ENCODE measurements around the gene NEXN. TPM values are rescaled to one million over a fixed set of nuclear protein-coding genes. Genes with fewer than 3 reads are reported as not detected.

Gene NEXN
- total RNA-seq, 2 donors from 2014 or later, result 1.0 to 10.9 TPM

DNA sequence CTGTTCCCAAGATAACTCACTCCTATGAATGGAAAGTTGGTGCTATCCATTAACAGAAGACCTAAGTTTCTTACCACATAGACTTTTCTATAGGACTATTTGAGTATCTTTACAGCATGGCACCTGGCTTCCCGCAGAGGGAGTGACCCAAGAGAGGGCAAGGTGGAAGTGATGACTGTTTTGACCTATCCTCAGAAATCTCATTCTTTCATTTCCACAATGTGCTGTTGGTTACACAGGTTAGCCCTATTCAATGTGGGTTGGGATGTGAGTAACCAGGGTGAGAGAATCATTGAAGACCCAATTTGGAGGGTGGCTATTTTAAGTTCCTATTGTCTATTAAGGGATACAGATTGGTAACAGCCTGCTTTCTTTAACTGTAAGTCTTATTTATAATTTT, 38.3 kb upstream of the NEXN start:
- Histone ChIP-seq H3K4me1 (no peaks in the 10 kb centered on the region), H3K4me3 (no peak overlapping the region), H3K36me3 (no peaks in the 10 kb centered on the region), H3K9ac (ENCODE audit: low read depth in 2 of 2, low read length in 2 of 2) (no peak overlapping the region), H3K27me3 (no peaks in the 10 kb centered on the region), H3K27ac (no peak overlapping the region), H3K9me3 (no peaks in the 10 kb centered on the region)
- intact Hi-C loops (cut with DNase I), result no loop called here
- no peak for DNase-seq
- TF ChIP-seq, protein P1, sequence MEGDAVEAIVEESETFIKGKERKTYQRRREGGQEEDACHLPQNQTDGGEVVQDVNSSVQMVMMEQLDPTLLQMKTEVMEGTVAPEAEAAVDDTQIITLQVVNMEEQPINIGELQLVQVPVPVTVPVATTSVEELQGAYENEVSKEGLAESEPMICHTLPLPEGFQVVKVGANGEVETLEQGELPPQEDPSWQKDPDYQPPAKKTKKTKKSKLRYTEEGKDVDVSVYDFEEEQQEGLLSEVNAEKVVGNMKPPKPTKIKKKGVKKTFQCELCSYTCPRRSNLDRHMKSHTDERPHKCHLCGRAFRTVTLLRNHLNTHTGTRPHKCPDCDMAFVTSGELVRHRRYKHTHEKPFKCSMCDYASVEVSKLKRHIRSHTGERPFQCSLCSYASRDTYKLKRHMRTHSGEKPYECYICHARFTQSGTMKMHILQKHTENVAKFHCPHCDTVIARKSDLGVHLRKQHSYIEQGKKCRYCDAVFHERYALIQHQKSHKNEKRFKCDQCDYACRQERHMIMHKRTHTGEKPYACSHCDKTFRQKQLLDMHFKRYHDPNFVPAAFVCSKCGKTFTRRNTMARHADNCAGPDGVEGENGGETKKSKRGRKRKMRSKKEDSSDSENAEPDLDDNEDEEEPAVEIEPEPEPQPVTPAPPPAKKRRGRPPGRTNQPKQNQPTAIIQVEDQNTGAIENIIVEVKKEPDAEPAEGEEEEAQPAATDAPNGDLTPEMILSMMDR (IDR thresholded peaks at IDR 0.05), result no peak

GRCh38 chr1:77857552-77857951, 30.9 kb upstream of the NEXN start:
- DNase-seq, result no peak
- Histone ChIP-seq H3K4me1 (no peaks in the 10 kb centered on the region), H3K9me3 (no peaks in the 10 kb centered on the region)

GRCh38 chr1:77858725-77859124, 29.7 kb upstream of the NEXN start:
- H3K9me3 ChIP-seq, result no peaks in the 10 kb centered on the region
- no peak overlapping the region for H3K4me3 ChIP-seq
- H3K27ac ChIP-seq, result no peak overlapping the region
- H3K4me1 ChIP-seq, result no peaks in the 10 kb centered on the region
- no peak overlapping the region for H3K9ac ChIP-seq (ENCODE audit: low read depth in 2 of 2, low read length in 2 of 2)
- intact Hi-C loops (cut with DNase I), result no loop called here
- DNase-seq, result no peak
- TF ChIP-seq, protein P1 (IDR thresholded peaks at IDR 0.05), result no peak
- H3K36me3 ChIP-seq, result no peaks in the 10 kb centered on the region
- H3K27me3 ChIP-seq, result no peaks in the 10 kb centered on the region

More at GRCh38 chr1:77857552-77857951, 30.9 kb upstream of the NEXN start:
- H3K27ac ChIP-seq, result no peak overlapping the region
- no peak overlapping the region for H3K4me3 ChIP-seq
- no peaks in the 10 kb centered on the region for H3K27me3 ChIP-seq
- intact Hi-C loops (cut with DNase I), result no loop called here
- TF ChIP-seq, protein P1 (IDR thresholded peaks at IDR 0.05), result no peak
- H3K9ac ChIP-seq (ENCODE audit: low read depth in 2 of 2, low read length in 2 of 2), result no peak overlapping the region
- H3K36me3 ChIP-seq, result no peaks in the 10 kb centered on the region

GRCh38 chr1:77859248-77859647, 29.2 kb upstream of the NEXN start:
- no peak overlapping the region for H3K4me3 ChIP-seq
- no peaks in the 10 kb centered on the region for H3K4me1 ChIP-seq
- no peaks in the 10 kb centered on the region for H3K9me3 ChIP-seq
- H3K27ac ChIP-seq, result no peak overlapping the region
- DNase-seq, result no peak
- no peaks in the 10 kb centered on the region for H3K36me3 ChIP-seq
- H3K9ac ChIP-seq (ENCODE audit: low read depth in 2 of 2, low read length in 2 of 2), result no peak overlapping the region
- intact Hi-C loops (cut with DNase I), result no loop called here
- TF ChIP-seq, protein P1 (IDR thresholded peaks at IDR 0.05), result no peak
- no peaks in the 10 kb centered on the region for H3K27me3 ChIP-seq

DNA sequence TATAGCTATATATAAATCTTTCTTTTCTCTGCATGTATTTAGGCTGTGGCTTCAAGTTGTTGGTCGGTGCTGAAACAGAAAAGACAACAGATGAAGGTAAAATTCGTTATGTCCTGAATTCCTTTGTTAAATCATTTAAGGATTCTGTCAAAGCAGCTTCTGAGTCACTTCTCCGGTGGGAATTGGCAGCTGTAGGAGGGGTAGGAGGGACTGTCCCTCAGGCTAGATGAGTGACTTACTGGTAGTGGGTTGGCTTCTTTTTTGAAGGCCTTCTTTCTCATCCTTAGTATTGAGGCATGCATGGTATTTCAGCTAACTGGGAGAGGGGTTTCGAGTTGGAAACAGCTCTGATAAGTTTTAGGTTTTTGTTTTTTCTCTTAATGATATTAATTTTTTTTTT, 22.1 kb upstream of the NEXN start:
- no peak overlapping the region for H3K4me3 ChIP-seq
- TF ChIP-seq, protein P1 (IDR thresholded peaks at IDR 0.05), result no peak
- no peaks in the 10 kb centered on the region for H3K9me3 ChIP-seq
- no peaks in the 10 kb centered on the region for H3K27me3 ChIP-seq
- H3K4me1 ChIP-seq, result no peaks in the 10 kb centered on the region
- intact Hi-C loops (cut with DNase I), result no loop called here
- no peak overlapping the region for H3K9ac ChIP-seq (ENCODE audit: low read depth in 2 of 2, low read length in 2 of 2)
- H3K36me3 ChIP-seq, result no peaks in the 10 kb centered on the region
- no peak overlapping the region for H3K27ac ChIP-seq
- DNase-seq, result no peak

GRCh38 chr1:77872645-77873044, 15.8 kb upstream of the NEXN start:
- H3K36me3 ChIP-seq, result no peaks in the 10 kb centered on the region
- DNase-seq, result no peak
- no peaks in the 10 kb centered on the region for H3K9me3 ChIP-seq
- no peak overlapping the region for H3K4me3 ChIP-seq
- intact Hi-C loops (cut with DNase I), result no loop called here
- no peak overlapping the region for H3K9ac ChIP-seq (ENCODE audit: low read depth in 2 of 2, low read length in 2 of 2)
- H3K27ac ChIP-seq, result no peak overlapping the region
- H3K27me3 ChIP-seq, result no peaks in the 10 kb centered on the region
- H3K4me1 ChIP-seq, result no peaks in the 10 kb centered on the region
- TF ChIP-seq, protein P1 (IDR thresholded peaks at IDR 0.05), result no peak

Data from colonic mucosa (tissue), 4 donors.